HG02852 (cell line): ENCODE measurements around the gene NEURL3.
"Not testable (repeated sequence)": the region's sequence is repeated elsewhere in the genome, so short reads cannot be mapped to it uniquely, and the experiment has no call there.

Experiments used
- ATAC-seq: cut with Tn5 transposase; IDR thresholded peaks from one replicate; pipeline ENCODE4 v1.9.1; 2021; ENCODE audit warnings: mild to moderate bottlenecking, moderate library complexity; ENCODE audit not compliant: unreplicated experiment

NEURL3 gene

GRCh38 chr2:96505231-96505889 lies at the start of gene NEURL3:
Gene NEURL3, minus strand, starts transcription at chr2:96505357. Its CDS starts 71 bp downstream, at chr2:96505286.
- no peak for ATAC-seq

- no peak for ATAC-seq
Observed at GRCh38 chr2:96554293-96555145, 49.4 kb upstream of the NEURL3 start.

- not testable (repeated sequence) for ATAC-seq
Observed at GRCh38 chr2:96553957-96554292, 48.8 kb upstream of the NEURL3 start.

GRCh38 chr2:96553176-96553956 lies 48.2 kb upstream of the NEURL3 start:
- ATAC-seq = no peak

- no peak for ATAC-seq
Observed at GRCh38 chr2:96552315-96553175, 47.4 kb upstream of the NEURL3 start.

GRCh38 chr2:96551605-96552314 lies 46.6 kb upstream of the NEURL3 start:
- ATAC-seq = no peak

- no peak for ATAC-seq
Observed at GRCh38 chr2:96550787-96551604, 45.8 kb upstream of the NEURL3 start.

GRCh38 chr2:96549967-96550786 lies 45.0 kb upstream of the NEURL3 start:
- no peak for ATAC-seq

GRCh38 chr2:96549466-96549785 lies 44.3 kb upstream of the NEURL3 start:
- ATAC-seq = no peak

GRCh38 chr2:96548558-96549465 lies 43.7 kb upstream of the NEURL3 start:
- ATAC-seq = no peak

GRCh38 chr2:96547731-96548171 lies 42.6 kb upstream of the NEURL3 start:
- ATAC-seq = no peak

- no peak for ATAC-seq
Observed at GRCh38 chr2:96547203-96547641, 42.1 kb upstream of the NEURL3 start.

- no peak for ATAC-seq
Observed at GRCh38 chr2:96546797-96547196, 41.6 kb upstream of the NEURL3 start.

- ATAC-seq = no peak
Observed at GRCh38 chr2:96546321-96546720, 41.2 kb upstream of the NEURL3 start.

- ATAC-seq = no peak
Observed at GRCh38 chr2:96542357-96542977, 37.3 kb upstream of the NEURL3 start.

- ATAC-seq = no peak
Observed at GRCh38 chr2:96541398-96542152, 36.4 kb upstream of the NEURL3 start.
